NCI-H1048 (cell line): Measurements from ENCODE around the gene MBOAT2.
"Not testable (repeated sequence)": the region's sequence is repeated elsewhere in the genome, so short reads cannot be mapped to it uniquely, and the experiment has no call there.

Source experiments
- DNase-seq: peaks from one replicate; lab custom pipeline; 2025; lab: John Stamatoyannopoulos, UW

The MBOAT2 gene

DNA sequence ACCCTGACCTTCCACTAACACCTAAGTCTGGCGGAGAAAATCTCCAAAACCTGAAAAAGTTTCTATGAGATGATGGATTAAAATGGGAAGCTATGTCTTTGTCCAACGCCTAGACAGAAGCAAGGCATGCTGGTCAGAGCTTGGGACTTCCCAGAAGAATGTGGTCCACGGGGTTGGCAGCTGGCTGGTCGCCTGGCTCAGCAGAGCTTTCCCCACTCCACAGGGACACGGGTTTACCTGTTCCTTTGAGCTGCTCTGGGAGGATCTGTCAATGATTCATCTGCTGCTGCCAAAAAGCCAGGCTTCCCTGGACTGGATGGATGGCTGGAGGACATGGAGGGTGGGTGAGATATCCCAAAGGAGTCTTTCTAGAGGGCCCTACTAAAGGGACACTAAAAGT is 10.8 kb downstream of the MBOAT2 start:
- no peak for DNase-seq

- no peak for DNase-seq
These were observed 13.9 kb downstream of the MBOAT2 start for GRCh38 chr2:8989536-8990079.

DNA sequence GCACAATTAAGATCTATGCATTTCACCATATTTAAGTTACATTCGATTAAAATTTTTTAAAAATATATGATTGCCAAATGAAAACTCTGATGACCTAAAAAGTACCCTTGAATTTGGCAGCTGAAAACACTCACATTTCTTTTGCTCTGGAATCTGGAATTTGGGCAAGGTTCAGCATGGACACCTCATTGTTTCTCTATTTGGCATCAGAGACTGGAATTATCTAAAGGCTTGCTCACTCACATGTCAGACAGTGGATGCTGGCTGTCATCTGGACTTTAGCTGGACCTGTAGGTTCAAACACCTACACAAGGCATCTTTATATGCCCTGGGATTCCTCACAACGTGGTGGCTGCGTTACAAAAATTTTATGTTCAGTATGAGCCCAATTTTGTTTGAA is 16.1 kb downstream of the MBOAT2 start:
- no peak for DNase-seq

- DNase-seq: no peak
These were observed 17.0 kb downstream of the MBOAT2 start for GRCh38 chr2:8986327-8986976.

GRCh38 chr2:8985561-8986326 is 17.7 kb downstream of the MBOAT2 start:
- DNase-seq: no peak

GRCh38 chr2:8984855-8985254 is 18.6 kb downstream of the MBOAT2 start:
- no peak for DNase-seq

GRCh38 chr2:8984157-8984556 is 19.3 kb downstream of the MBOAT2 start:
- no peak for DNase-seq

GRCh38 chr2:8983571-8983970 is 19.9 kb downstream of the MBOAT2 start:
- DNase-seq: no peak

- no peak for DNase-seq
These were observed 21.6 kb downstream of the MBOAT2 start for GRCh38 chr2:8981876-8982275.

GRCh38 chr2:8980096-8980495 is 23.4 kb downstream of the MBOAT2 start:
- no peak for DNase-seq

DNA sequence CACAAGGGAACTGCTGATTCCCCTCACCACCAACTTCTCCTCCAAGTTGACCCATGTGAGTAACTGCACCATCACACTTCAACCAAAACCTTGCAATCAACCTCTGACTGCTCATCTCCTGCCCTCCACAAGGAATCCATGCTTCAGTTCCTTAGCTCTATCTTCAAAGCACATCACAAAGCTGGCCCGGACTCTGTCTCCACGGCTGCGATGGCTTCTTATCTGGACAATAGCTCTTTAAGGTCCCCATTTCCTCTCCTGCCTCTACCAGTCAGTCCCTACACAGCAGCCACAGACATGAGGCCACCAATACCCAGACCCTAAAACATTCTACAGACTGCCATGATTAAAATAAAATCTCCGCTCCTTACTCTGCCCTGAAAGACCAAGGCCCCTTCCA is 25.7 kb downstream of the MBOAT2 start:
- DNase-seq: no peak

- no peak for DNase-seq
These were observed 26.8 kb downstream of the MBOAT2 start for GRCh38 chr2:8976442-8977259.

GRCh38 chr2:8974016-8974415 is 29.5 kb downstream of the MBOAT2 start:
- DNase-seq: no peak

- DNase-seq: not testable (repeated sequence)
These were observed 30.5 kb downstream of the MBOAT2 start for GRCh38 chr2:8973017-8973416.

DNA sequence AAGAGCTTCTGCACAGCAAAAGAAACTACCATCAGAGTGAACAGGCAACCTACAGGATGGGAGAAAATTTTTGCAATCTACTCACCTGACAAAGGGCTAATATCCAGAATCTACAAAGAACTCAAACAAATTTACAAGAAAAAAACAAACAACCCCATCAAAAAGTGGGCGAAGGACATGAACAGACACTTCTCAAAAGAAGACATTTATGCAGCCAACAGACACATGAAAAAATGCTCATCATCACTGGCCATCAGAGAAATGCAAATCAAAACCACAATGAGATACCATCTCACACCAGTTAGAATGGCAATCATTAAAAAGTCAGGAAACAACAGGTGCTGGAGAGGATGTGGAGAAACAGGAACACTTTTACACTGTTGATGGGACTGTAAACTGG is 30.9 kb downstream of the MBOAT2 start:
- not testable (repeated sequence) for DNase-seq

GRCh38 chr2:8969348-8969747 is 34.1 kb downstream of the MBOAT2 start:
- DNase-seq: not testable (repeated sequence)

DNA sequence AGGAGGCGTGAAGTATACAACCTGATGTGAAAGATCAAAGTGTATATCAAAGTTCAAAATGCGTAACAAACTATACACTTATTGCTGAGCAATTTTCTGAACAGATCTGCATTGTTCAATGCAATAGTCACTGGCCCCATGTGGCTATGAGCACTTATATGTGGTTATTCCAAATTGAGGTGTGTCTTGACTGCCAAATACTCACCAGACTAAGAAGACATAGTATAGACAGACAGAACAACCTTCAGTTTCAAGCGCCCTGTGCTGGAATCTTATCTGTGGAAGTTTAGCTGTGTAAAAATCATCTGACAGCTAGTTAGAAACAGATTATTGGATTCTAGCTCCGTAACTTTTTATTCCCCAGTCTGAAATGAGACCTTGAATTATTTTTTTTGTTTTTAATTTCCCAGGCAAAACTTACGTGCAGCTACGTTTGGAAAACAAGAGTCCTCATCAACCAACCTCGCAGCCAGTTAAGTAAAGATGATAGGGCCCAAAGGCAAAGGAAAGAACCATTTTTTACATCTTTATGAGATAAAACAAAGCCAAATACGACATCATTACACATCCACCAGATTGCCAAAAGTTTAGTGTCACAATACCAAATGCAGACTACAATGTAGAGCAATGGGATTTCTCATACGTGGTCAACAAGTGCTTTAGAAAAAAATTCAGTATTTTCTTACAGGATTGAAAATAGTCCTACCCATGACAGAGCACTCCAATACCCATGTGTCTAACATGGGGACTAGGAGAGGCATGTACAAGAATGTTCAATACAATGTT is 37.2 kb downstream of the MBOAT2 start:
- DNase-seq: no peak

DNA sequence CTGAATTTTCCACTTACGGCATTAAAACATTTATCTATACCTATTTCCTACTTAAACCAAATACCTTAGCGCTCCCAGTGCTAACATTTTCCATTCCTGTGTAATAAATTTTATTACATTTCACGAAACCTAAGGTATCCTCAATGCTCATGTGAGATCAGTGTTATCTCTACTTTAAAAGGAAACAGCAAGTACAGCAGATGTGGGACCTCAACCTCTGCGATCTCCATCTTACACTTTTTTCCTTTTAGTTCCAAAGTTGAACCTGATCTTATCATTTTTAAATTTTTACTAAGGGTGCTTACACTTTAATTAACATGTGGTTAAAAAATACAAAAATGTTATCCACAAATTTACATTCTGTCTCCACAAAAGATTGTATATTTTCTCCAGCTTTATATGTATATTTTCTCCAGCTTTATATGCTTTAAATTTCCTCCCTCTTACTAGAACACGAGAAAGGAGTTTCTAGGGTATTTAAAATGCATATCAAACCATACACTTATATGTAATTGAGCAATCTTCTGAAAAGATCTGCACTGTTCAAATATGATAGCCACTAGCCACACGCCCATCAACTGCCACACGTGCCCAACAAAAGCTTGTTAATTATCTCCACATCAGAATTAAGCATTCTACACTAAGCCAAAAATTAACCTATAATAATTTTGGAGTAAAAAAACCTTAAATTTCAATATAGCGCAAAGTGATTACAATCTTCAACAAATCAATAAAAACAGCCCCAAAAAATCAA is 38.1 kb downstream of the MBOAT2 start:
- DNase-seq: no peak

GRCh38 chr2:8962890-8963289 is 40.6 kb downstream of the MBOAT2 start:
- DNase-seq: no peak

DNA sequence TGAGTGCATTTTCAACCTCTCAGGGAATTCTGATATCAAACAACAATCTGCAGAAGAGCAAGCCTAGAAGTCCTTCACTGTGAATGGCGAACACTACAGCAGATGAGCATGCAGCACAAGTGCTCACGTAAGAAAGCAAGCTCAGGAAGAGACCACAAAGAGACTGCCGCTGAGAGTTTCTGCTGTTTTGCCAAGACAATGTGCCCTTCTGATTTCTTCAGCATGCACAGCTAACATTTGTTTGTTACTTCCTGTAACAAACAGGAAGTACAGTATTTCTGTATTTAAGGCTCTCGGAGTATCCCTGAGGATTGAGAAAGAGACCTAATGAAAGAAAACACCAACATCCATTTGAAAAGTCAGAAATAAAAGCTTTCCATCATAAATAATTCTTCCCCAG is 45.9 kb downstream of the MBOAT2 start:
- DNase-seq: no peak

- DNase-seq: no peak
These were observed 46.7 kb downstream of the MBOAT2 start for GRCh38 chr2:8956774-8957173.
